ENCODE data around the gene GNMT. TPM values are rescaled to one million over a fixed set of nuclear protein-coding genes. Genes with fewer than 3 reads are reported as not detected.
A peak's percentile ranks its signal among the peaks of the same experiment; 100 is the strongest.

GNMT gene
- total and polyA plus RNA-seq, 9 of the 15 experiments (the other 6 are each of a cell fraction or from before 2014, with no cell fraction given): 0.11 to 0.29 (median 0.15) TPM; not detected in 6

DNA sequence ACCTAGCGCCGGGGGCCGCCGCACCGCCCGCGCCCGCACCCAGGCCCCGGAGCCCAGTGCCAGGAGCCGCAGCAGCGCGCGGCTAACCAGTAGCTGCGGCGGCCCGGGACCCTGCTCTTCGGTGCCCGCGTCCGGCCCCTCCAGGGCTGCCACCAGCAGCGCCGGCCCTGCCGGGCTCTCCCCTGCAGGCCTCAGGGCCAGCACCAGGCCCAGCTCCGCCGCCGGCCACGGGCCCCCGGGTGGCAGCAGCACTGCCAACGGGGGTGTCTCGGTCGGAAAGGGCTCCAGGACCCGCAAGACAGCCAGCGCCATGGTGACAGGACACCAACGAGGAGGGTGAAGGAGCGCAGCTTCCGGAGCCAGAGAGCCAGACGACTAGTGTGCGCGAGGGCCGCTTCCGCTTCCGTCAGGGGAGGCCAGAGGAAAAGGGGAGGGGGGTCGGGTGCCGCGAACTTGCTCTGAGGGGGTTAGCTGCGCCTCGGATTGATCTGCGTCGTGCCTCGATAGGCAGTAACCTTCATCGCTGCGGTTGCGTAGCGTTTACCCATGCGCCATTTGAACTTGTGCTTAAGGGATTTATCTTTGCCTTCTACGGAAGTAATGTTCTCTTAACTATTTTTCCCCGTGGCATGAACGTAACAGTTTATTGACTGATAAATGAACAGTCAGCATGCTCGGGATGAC is 18.4 kb downstream of the GNMT start, which contains the start of gene PEX6 (continued):
- peak; percentile 95 for TF ChIP-seq ZBTB40 (IDR thresholded peaks at IDR 0.05)
- TF ChIP-seq ZBTB40 (CRISPR knock-in tag; IDR thresholded peaks at IDR 0.05): no peak
- 0 out of 2 replicates have a peak, but pooled peaks have one; percentile 49 for TF ChIP-seq RB1 (IDR thresholded peaks at IDR 0.05; ENCODE audit: low read depth)
- no peak for TF ChIP-seq ZNF589 (CRISPR knock-in tag; IDR thresholded peaks at IDR 0.05; ENCODE audit: low read depth)
- TF ChIP-seq CREB3L1 (IDR thresholded peaks at IDR 0.05; ENCODE audit: borderline replicate concordance, low read depth): peak; percentile 46; the same call in 1 of the 2 replicates
- no peak for TF ChIP-seq ZNF175 (CRISPR knock-in tag; IDR thresholded peaks at IDR 0.05; ENCODE audit: low read depth)
- peak; percentile 69; the same call in 1 of the 2 replicates for TF ChIP-seq PML (IDR thresholded peaks at IDR 0.05; ENCODE audit: low read length)
- TF ChIP-seq NRF1 (conservative IDR thresholded peaks at IDR 0.05 in 1 of 2, IDR thresholded peaks at IDR 0.05 in 1 of 2): peak; percentile 83 to 87
- TF ChIP-seq KDM4B (IDR thresholded peaks at IDR 0.05; ENCODE audit: borderline replicate concordance in 2 of 2, low read depth in 1 of 2): peak in 1 of 2 experiments; percentile 95; a peak in 1 of 4 replicates
- TF ChIP-seq KLF13 (tag; IDR thresholded peaks at IDR 0.05; ENCODE audit: borderline replicate concordance, low read depth): 0 out of 2 replicates have a peak, but pooled peaks have one; percentile 50
- TF ChIP-seq RFX1 (IDR thresholded peaks at IDR 0.05): peak; percentile 60
- 0 out of 2 replicates have a peak, but pooled peaks have one; percentile 8 for TF ChIP-seq TEAD4 (IDR thresholded peaks at IDR 0.05; ENCODE audit: low read length)
- TF ChIP-seq TEAD4 (CRISPR knock-in tag; IDR thresholded peaks at IDR 0.05; ENCODE audit: borderline replicate concordance): no peak
- TF ChIP-seq ZNF217 (CRISPR knock-in tag; IDR thresholded peaks at IDR 0.05): no peak

Data from K562 (cell line).